HepG2 (cell line): ENCODE results near the gene VDR. TPM values are rescaled to one million over a fixed set of nuclear protein-coding genes. Genes with fewer than 3 reads are reported as not detected.

Experiments
- ATAC-seq: fragments of 200-7000 bp; cut with Tn5 transposase; 3 replicates; pipeline ENCODE4 v1.9.1; 2020; ENCODE audit warnings: mild to moderate bottlenecking, moderate library complexity
- BruUV-seq: library from RNA; stranded (reverse); fragments of 400-500 nt; replicated peaks from 2 replicates; lab custom pipeline; 2021; lab: Mats Ljungman, UMichigan
- CTCF ChIA-PET: fragments of 300-600 bp; formaldehyde crosslinking; extraction: SDS; loops from one replicate; lab custom pipeline; 2021; ENCODE audit warnings: low total read pairs, inconsistent platforms, low intra/inter-chr PET ratio; lab: Yijun Ruan, JAX
- POLR2A ChIA-PET: fragments of 350-600 bp; sonication (Branson Sonifier 250); formaldehyde crosslinking; loops from one replicate; lab custom pipeline; 2020; ENCODE audit warnings: antibody characterized with exemption, inconsistent platforms; lab: Yijun Ruan, JAX
- DNase-seq: peaks from one replicate; pipeline ENCODE4 v3.0.0-alpha.2; 2015; ENCODE audit warnings: low spot score
- FAIRE-seq: peaks from 3 replicates; lab custom pipeline; 2011; peaks lifted over from hg19 to GRCh38; lab: Jason Lieb, UNC
- H2AFZ ChIP-seq: one replicate; pipeline ENCODE4 v1.6.1; 2011; ENCODE audit warnings: low read length, inconsistent platforms
- H3K27ac ChIP-seq: fragments of 300-600 bp; 3 replicates; pipeline ENCODE4 v1.8.0; 2011; ENCODE audit warnings: mixed run types, mild to moderate bottlenecking, mixed read lengths, low read length, inconsistent platforms; ENCODE audit not compliant: insufficient read depth; ENCODE audit errors: extremely low read length
- H3K27me3 ChIP-seq, 2 experiments: fragments of 200-600 bp in 1 of 2; 2 replicates in 1 of 2; 3 replicates in 1 of 2; pipeline versions ENCODE4 v1.6.0 to v1.8.0; 2011; ENCODE audit warnings: low read length in 2 of 2, mild to moderate bottlenecking in 2 of 2, moderate library complexity in 2 of 2, inconsistent platforms in 1 of 2; ENCODE audit not compliant: insufficient read depth in 2 of 2, control insufficient read depth in 1 of 2
- H3K36me3 ChIP-seq, 2 experiments: fragments of 200-600 bp in 1 of 2; replicated peaks in 1 of 2; 2 replicates in 1 of 2; 3 replicates in 1 of 2; pipeline versions ENCODE4 v1.5.1 to v1.8.0; 2011; ENCODE audit warnings: low read length in 2 of 2, inconsistent platforms in 1 of 2; ENCODE audit not compliant: insufficient read depth in 2 of 2, control insufficient read depth in 1 of 2
- H3K4me1 ChIP-seq: 2 replicates; pipeline ENCODE4 v1.5.1; 2012; ENCODE audit warnings: low read length, inconsistent platforms; ENCODE audit not compliant: insufficient read depth
- H3K4me2 ChIP-seq: 2 replicates; pipeline ENCODE4 v1.6.0; 2011; ENCODE audit warnings: low read depth, low read length, inconsistent platforms
- H3K4me3 ChIP-seq, 3 experiments: fragments of 200-600 bp in 1 of 3; sonication (generic), shearing (Covaris generic) in 1 of 3; replicated peaks in 1 of 3; 2 replicates each; pipeline ENCODE4 v1.5.1; 2011 to 2016; ENCODE audit warnings: low read length in 3 of 3, inconsistent platforms in 2 of 3, low read depth in 2 of 3, mild to moderate bottlenecking in 2 of 3, control low read depth in 1 of 3, mixed read lengths in 1 of 3; ENCODE audit not compliant: insufficient read depth in 1 of 3
- H3K79me2 ChIP-seq: one replicate; pipeline ENCODE4 v1.6.1; 2011; ENCODE audit warnings: low read length, inconsistent platforms; ENCODE audit not compliant: insufficient read depth
- H3K9ac ChIP-seq: 2 replicates; pipeline ENCODE4 v1.6.0; 2011; ENCODE audit warnings: mild to moderate bottlenecking, low read depth, low read length, inconsistent platforms; ENCODE audit not compliant: insufficient read depth
- H3K9me3 ChIP-seq: 2 replicates; pipeline ENCODE4 v1.5.1; 2012; ENCODE audit warnings: mild to moderate bottlenecking, low read length
- H4K20me1 ChIP-seq: 2 replicates; pipeline ENCODE4 v1.6.0; 2011; ENCODE audit warnings: inconsistent platforms, mild to moderate bottlenecking, low read length, moderate library complexity; ENCODE audit not compliant: insufficient read depth
- BCL3 ChIP-seq: sonication (generic); formaldehyde crosslinking; IDR thresholded peaks from 2 replicates; pipeline ENCODE4 v1.5.1; 2020; ENCODE audit warnings: mild to moderate bottlenecking, missing genetic modification reagents, moderate library complexity
- HNF4A ChIP-seq: sonication (generic); formaldehyde crosslinking; IDR thresholded peaks from 2 replicates; pipeline ENCODE4 v1.4.0; 2020; ENCODE audit warnings: missing genetic modification reagents
- HNF4G ChIP-seq, 2 experiments: sonication (generic) in 1 of 2; formaldehyde crosslinking in 1 of 2; IDR thresholded peaks; 2 replicates each; pipeline versions ENCODE4 v1.4.0 to v1.6.1; 2011 to 2020; ENCODE audit warnings: borderline replicate concordance in 2 of 2, low read depth in 2 of 2, mild to moderate bottlenecking in 2 of 2, low read length in 1 of 2, missing genetic modification reagents in 1 of 2, moderate library complexity in 1 of 2
- ISL2 ChIP-seq: sonication (generic); formaldehyde crosslinking; IDR thresholded peaks from 2 replicates; pipeline ENCODE4 v1.5.0; 2020; ENCODE audit warnings: missing genetic modification reagents
- MTF2 ChIP-seq: sonication (generic); formaldehyde crosslinking; IDR thresholded peaks from 2 replicates; pipeline ENCODE4 v1.5.0; 2020; ENCODE audit warnings: missing genetic modification reagents, borderline replicate concordance
- MZF1 ChIP-seq: sonication (generic); formaldehyde crosslinking; IDR thresholded peaks from 2 replicates; pipeline ENCODE4 v1.8.1; 2023; ENCODE audit warnings: mild to moderate bottlenecking, missing genetic modification reagents, borderline replicate concordance
- PAXIP1 ChIP-seq: sonication (generic); formaldehyde crosslinking; conservative IDR thresholded peaks from 2 replicates; pipeline ENCODE4 v1.4.0; 2020; ENCODE audit warnings: mild to moderate bottlenecking, missing genetic modification reagents, moderate library complexity
- SALL1 ChIP-seq: sonication (generic); formaldehyde crosslinking; IDR thresholded peaks from 2 replicates; pipeline ENCODE4 v1.8.0; 2022; ENCODE audit warnings: mild to moderate bottlenecking, missing genetic modification reagents
- SNAPC2 ChIP-seq: sonication (generic); formaldehyde crosslinking; IDR thresholded peaks from 2 replicates; pipeline ENCODE4 v1.8.1; 2022; ENCODE audit warnings: mild to moderate bottlenecking, missing genetic modification reagents
- ZBTB21 ChIP-seq: sonication (generic); formaldehyde crosslinking; IDR thresholded peaks from 2 replicates; pipeline ENCODE4 v1.4.0; 2020; ENCODE audit warnings: missing genetic modification reagents
- ZBTB3 ChIP-seq: sonication (generic); formaldehyde crosslinking; IDR thresholded peaks from 2 replicates; pipeline ENCODE4 v1.4.0; 2020; ENCODE audit warnings: low read depth, mild to moderate bottlenecking, moderate library complexity, missing genetic modification reagents, borderline replicate concordance
- ZEB1 ChIP-seq: IDR thresholded peaks from 2 replicates; pipeline ENCODE4 v1.6.1; 2012; ENCODE audit warnings: mild to moderate bottlenecking, low read depth, inconsistent platforms; ENCODE audit not compliant: insufficient replicate concordance
- ZFP1 ChIP-seq: IDR thresholded peaks from 2 replicates; pipeline ENCODE4 v1.6.1; 2016
- ZNF687 ChIP-seq: sonication (generic); formaldehyde crosslinking; IDR thresholded peaks from 2 replicates; pipeline ENCODE4 v1.5.1; 2020; ENCODE audit warnings: mild to moderate bottlenecking, missing genetic modification reagents, moderate library complexity
- WGBS: methylation state at CpG from one replicate; pipeline ENCODE4 v1.1.6; 2017; ENCODE audit warnings: low lambda C conversion rate; 5-methylcytosine and 5-hydroxymethylcytosine counted together
- in situ Hi-C: cut with HindIII; loops from 2 replicates; pipeline ENCODE4 v1.10.0; 2017; ENCODE audit warnings: low pct_unique_long_range_greater_than_20kb; ENCODE audit not compliant: extremely low pct_ligation_motif_present
- intact Hi-C: fragments of 100-400 bp; cut with micrococcal nuclease; formaldehyde crosslinking; loops from one replicate; pipeline ENCODE4 v1.10.0; 2022; ENCODE audit not compliant: unreplicated experiment
- polyA plus RNA-seq, 8 experiments: library from polyadenylated mRNA; depleted of rRNA in 3 of 8; stranded (reverse) in 7 of 8; unstranded in 1 of 8; fragments of >200 nt; fragmentation: Illumina TruSeq in 4 of 8; extraction: Trizol in 4 of 8; gene quantifications; 2 replicates each; pipeline versions ENCODE4 v1.2.1 to v1.2.3, GENCODE V29; 2011 to 2016; ENCODE audit warnings: low read depth in 4 of 8, missing spikeins in 1 of 8, mixed read lengths in 1 of 8; ENCODE audit not compliant: insufficient read depth in 1 of 8
- total RNA-seq, 5 experiments: library from RNA; depleted of rRNA; stranded (reverse); fragments of >200 nt; fragmentation: Illumina TruSeq; extraction: Trizol; gene quantifications; 2 replicates each; pipeline ENCODE4 v1.2.3, GENCODE V29; 2016; ENCODE audit warnings: low read depth in 1 of 5

The VDR gene
- total and polyA plus RNA-seq, 2 of the 13 experiments (the other 11 are each of a cell fraction or from before 2014, with no cell fraction given) = 0.08 to 0.33 TPM

GRCh38 chr12:47907851-47908454, 3.2 kb upstream of the VDR start:
- DNase-seq = peak; percentile 41
- peak; percentile 53 for ATAC-seq
- Histone ChIP-seq H3K4me1 (peaks cover 73% of the 10 kb centered on the region), H3K27me3 (peaks cover 0 to 17% of the 10 kb centered on the region in 2 experiments; a peak in 3 of 5 replicates), H3K9me3 (no peaks in the 10 kb centered on the region), H3K4me3 (peak overlapping the region in 1 of 3 experiments; percentile 24; a peak in 1 of 6 replicates), H2AFZ (no peak overlapping the region), H3K79me2 (no peaks in the 10 kb centered on the region), H3K36me3 (no peaks in the 10 kb centered on the region), H3K4me2 (peak overlapping the region; percentile 52), H4K20me1 (no peaks in the 10 kb centered on the region), H3K9ac (0 out of 2 replicates have a peak overlapping the region, but pooled peaks have one; percentile 13), H3K27ac (peak overlapping the region; percentile 42)
- ChIA-PET POLR2A (no interaction called here), CTCF (no interaction called here)
- no TSS peak for BruUV-seq
- WGBS = 0% methylated on average over 4 of the region's 4 CpGs
- intact Hi-C loops = loop anchor here (10.0 kb wide), 1 partner anchor 127 kb away; no protein-coding TSS in a partner anchor
- peak; percentile 55 for FAIRE-seq
- in situ Hi-C loops = loop anchor here (10.0 kb wide), 1 partner anchor 257 kb away; no protein-coding TSS in a partner anchor
- TF ChIP-seq MTF2 (no peak), BCL3 (CRISPR knock-in tag) (no peak), HNF4G (IDR thresholded peaks at IDR 0.05; ENCODE audit: borderline replicate concordance, low read depth, low read length) (peak; percentile 59; the same call in 1 of the 2 replicates), HNF4G (CRISPR knock-in tag; IDR thresholded peaks at IDR 0.05; ENCODE audit: borderline replicate concordance, low read depth) (no peak), ZNF687 (0 out of 2 replicates have a peak, but pooled peaks have one; percentile 25), PAXIP1 (CRISPR knock-in tag) (peak; percentile 62), MZF1 (no peak), SALL1 (0 out of 2 replicates have a peak, but pooled peaks have one; percentile 14), ZEB1 (peak; percentile 16), ISL2 (CRISPR knock-in tag) (0 out of 2 replicates have a peak, but pooled peaks have one; percentile 25), HNF4A (CRISPR knock-in tag) (peak; percentile 46; the same call in 1 of the 2 replicates), ZBTB21 (CRISPR knock-in tag) (no peak), ZFP1 (CRISPR knock-in tag) (no peak), SNAPC2 (CRISPR knock-in tag) (no peak), ZBTB3 (no peak)
